NCI-H82 treated with DMSO at 0.1 percent for 48 hours (cell line): ENCODE measurements around the gene PDE11A.
A peak's percentile ranks its signal among the peaks of the same experiment; 100 is the strongest.

ENCODE experiments used
- DNase-seq: peaks from one replicate; lab custom pipeline; 2025; ENCODE audit not compliant: unreplicated experiment; lab: John Stamatoyannopoulos, UW

The PDE11A gene

GRCh38 chr2:177639262-177639914, 433.2 kb downstream of the PDE11A start:
- DNase-seq = no peak

GRCh38 chr2:177638507-177638906, 434.1 kb downstream of the PDE11A start:
- DNase-seq = no peak

GRCh38 chr2:177636672-177637071, 435.9 kb downstream of the PDE11A start:
- no peak for DNase-seq

GRCh38 chr2:177635696-177636095, 436.9 kb downstream of the PDE11A start:
- DNase-seq = no peak

GRCh38 chr2:177633910-177634294, 438.7 kb downstream of the PDE11A start:
- no peak for DNase-seq

GRCh38 chr2:177633111-177633510, 439.5 kb downstream of the PDE11A start:
- no peak for DNase-seq

GRCh38 chr2:177631680-177632079, 440.9 kb downstream of the PDE11A start:
- DNase-seq = no peak

GRCh38 chr2:177629357-177630024, 443.1 kb downstream of the PDE11A start:
- DNase-seq = no peak

GRCh38 chr2:177628831-177629230, 443.7 kb downstream of the PDE11A start:
- DNase-seq = no peak

GRCh38 chr2:177625744-177626650, 446.6 kb downstream of the PDE11A start:
- no peak for DNase-seq

- peak; percentile 55 for DNase-seq
Measured at GRCh38 chr2:177622521-177622920, 450.1 kb downstream of the PDE11A start.

GRCh38 chr2:177619986-177620385, 452.6 kb downstream of the PDE11A start:
- DNase-seq = no peak

- no peak for DNase-seq
Measured at GRCh38 chr2:177619461-177619860, 453.1 kb downstream of the PDE11A start.

- DNase-seq = peak; percentile 80
Measured at GRCh38 chr2:177618255-177619253, 454.0 kb downstream of the PDE11A start.

- no peak for DNase-seq
Measured at GRCh38 chr2:177617849-177618248, 454.7 kb downstream of the PDE11A start.

GRCh38 chr2:177616731-177617130, 455.8 kb downstream of the PDE11A start:
- no peak for DNase-seq

- DNase-seq = no peak
Measured at GRCh38 chr2:177616066-177616465, 456.5 kb downstream of the PDE11A start.

- DNase-seq = peak; percentile 79
Measured at GRCh38 chr2:177612659-177613058, 459.9 kb downstream of the PDE11A start.

- DNase-seq = peak; percentile 13
Measured at GRCh38 chr2:177611310-177611886, 461.2 kb downstream of the PDE11A start.

GRCh38 chr2:177610813-177611212, 461.8 kb downstream of the PDE11A start:
- DNase-seq = no peak
